Osteocyte (in vitro differentiated cells): ENCODE measurements around the gene ZNF496. TPM values are rescaled to one million over a fixed set of nuclear protein-coding genes. Genes with fewer than 3 reads are reported as not detected.

Source experiments
- DNase-seq: peaks from one replicate; pipeline ENCODE4 v3.0.0; 2021; ENCODE audit warnings: mixed read lengths; ENCODE audit not compliant: unreplicated experiment; ENCODE audit errors: extremely low spot score
- H3K27ac Mint-ChIP-seq: one replicate; pipeline ENCODE4 v1.8.0; 2021; ENCODE audit warnings: mild to moderate bottlenecking, mixed read lengths; ENCODE audit not compliant: unreplicated experiment
- H3K27me3 Mint-ChIP-seq: one replicate; pipeline ENCODE4 v1.8.0; 2021; ENCODE audit warnings: mixed read lengths; ENCODE audit not compliant: unreplicated experiment
- H3K36me3 Mint-ChIP-seq: one replicate; pipeline ENCODE4 v1.8.0; 2021; ENCODE audit warnings: mixed read lengths; ENCODE audit not compliant: unreplicated experiment
- H3K4me1 Mint-ChIP-seq: one replicate; pipeline ENCODE4 v1.8.0; 2021; ENCODE audit warnings: mixed read lengths; ENCODE audit not compliant: unreplicated experiment
- H3K4me3 Mint-ChIP-seq: one replicate; pipeline ENCODE4 v1.8.0; 2021; ENCODE audit warnings: mild to moderate bottlenecking, moderate library complexity, mixed read lengths; ENCODE audit not compliant: unreplicated experiment
- H3K9me3 Mint-ChIP-seq: one replicate; pipeline ENCODE4 v1.8.0; 2021; ENCODE audit warnings: mixed read lengths; ENCODE audit not compliant: unreplicated experiment
- total RNA-seq: library from RNA; stranded (reverse); gene quantifications from 2 replicates; pipeline ENCODE4 v1.2.1, GENCODE V29; 2021
- TF ChIP-seq, protein P1 (sequence below): fragments of 200-600 bp; sonication (generic); IDR thresholded peaks from 2 replicates; pipeline ENCODE4 v1.5.0; 2021; ENCODE audit warnings: antibody characterized with exemption, mild to moderate bottlenecking, moderate library complexity

ZNF496 gene
- total RNA-seq, 1 donor from 2014 or later = 39.8 TPM

DNA sequence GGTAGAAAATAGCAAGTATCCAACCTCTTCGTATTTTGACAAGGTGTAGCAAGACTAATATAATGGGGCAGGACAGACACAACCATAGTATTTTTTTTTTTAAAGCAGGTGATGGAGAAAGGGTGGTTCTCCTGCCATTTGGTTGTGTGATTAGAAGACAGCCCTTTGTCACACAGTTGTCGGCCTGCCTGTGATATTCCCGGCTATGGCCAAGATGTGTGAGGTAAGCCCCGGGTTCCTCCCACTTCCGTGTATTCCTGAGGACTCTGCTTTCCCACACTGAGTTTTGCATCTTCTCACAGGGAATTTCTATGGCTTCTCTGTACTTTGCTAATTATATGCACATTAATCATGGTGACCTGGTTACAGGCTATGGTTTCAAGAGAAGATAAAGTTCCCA, 35.9 kb downstream of the ZNF496 start:
- TF ChIP-seq, protein P1, sequence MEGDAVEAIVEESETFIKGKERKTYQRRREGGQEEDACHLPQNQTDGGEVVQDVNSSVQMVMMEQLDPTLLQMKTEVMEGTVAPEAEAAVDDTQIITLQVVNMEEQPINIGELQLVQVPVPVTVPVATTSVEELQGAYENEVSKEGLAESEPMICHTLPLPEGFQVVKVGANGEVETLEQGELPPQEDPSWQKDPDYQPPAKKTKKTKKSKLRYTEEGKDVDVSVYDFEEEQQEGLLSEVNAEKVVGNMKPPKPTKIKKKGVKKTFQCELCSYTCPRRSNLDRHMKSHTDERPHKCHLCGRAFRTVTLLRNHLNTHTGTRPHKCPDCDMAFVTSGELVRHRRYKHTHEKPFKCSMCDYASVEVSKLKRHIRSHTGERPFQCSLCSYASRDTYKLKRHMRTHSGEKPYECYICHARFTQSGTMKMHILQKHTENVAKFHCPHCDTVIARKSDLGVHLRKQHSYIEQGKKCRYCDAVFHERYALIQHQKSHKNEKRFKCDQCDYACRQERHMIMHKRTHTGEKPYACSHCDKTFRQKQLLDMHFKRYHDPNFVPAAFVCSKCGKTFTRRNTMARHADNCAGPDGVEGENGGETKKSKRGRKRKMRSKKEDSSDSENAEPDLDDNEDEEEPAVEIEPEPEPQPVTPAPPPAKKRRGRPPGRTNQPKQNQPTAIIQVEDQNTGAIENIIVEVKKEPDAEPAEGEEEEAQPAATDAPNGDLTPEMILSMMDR = no peak
- Mint-ChIP-seq H3K36me3 (peaks cover 13% of the 10 kb centered on the region), H3K27me3 (no peaks in the 10 kb centered on the region), H3K4me1 (peaks cover 22% of the 10 kb centered on the region), H3K4me3 (no peak overlapping the region), H3K27ac (no peak overlapping the region), H3K9me3 (no peaks in the 10 kb centered on the region)
- DNase-seq = no peak

DNA sequence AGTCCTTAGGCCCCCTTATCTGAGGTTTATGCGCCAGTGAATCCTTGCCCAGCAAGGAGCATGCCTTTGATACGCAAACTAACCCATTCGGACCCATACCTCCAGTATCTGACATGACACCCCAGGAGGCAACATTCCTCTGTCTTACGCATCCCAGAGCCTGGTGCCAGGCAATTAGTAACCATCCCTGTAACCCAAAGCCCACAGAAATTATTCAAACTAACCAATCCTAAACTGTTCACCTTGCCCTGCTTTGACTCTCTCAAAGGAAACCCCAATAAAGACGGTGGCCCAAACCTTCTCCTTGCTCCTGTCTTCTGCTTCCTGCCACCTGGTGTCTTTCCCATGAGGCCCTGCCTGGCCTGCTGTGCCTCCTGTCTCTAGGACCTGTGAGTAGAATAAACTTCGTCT, 36.4 kb downstream of the ZNF496 start:
- TF ChIP-seq, protein P1 = no peak
- no peaks in the 10 kb centered on the region for H3K27me3 Mint-ChIP-seq
- DNase-seq = no peak
- H3K4me3 Mint-ChIP-seq = no peak overlapping the region
- no peak overlapping the region for H3K27ac Mint-ChIP-seq
- H3K9me3 Mint-ChIP-seq = no peaks in the 10 kb centered on the region
- H3K4me1 Mint-ChIP-seq = peaks cover 22% of the 10 kb centered on the region
- peaks cover 13% of the 10 kb centered on the region for H3K36me3 Mint-ChIP-seq

- H3K4me3 Mint-ChIP-seq = no peak overlapping the region
- peaks cover 5% of the 10 kb centered on the region for H3K9me3 Mint-ChIP-seq
- TF ChIP-seq, protein P1 = no peak
- DNase-seq = no peak
- no peaks in the 10 kb centered on the region for H3K27me3 Mint-ChIP-seq
- peaks cover 11% of the 10 kb centered on the region for H3K36me3 Mint-ChIP-seq
- no peak overlapping the region for H3K27ac Mint-ChIP-seq
- peaks cover 22% of the 10 kb centered on the region for H3K4me1 Mint-ChIP-seq
Measured at GRCh38 chr1:247294282-247294681, 37.4 kb downstream of the ZNF496 start.

DNA sequence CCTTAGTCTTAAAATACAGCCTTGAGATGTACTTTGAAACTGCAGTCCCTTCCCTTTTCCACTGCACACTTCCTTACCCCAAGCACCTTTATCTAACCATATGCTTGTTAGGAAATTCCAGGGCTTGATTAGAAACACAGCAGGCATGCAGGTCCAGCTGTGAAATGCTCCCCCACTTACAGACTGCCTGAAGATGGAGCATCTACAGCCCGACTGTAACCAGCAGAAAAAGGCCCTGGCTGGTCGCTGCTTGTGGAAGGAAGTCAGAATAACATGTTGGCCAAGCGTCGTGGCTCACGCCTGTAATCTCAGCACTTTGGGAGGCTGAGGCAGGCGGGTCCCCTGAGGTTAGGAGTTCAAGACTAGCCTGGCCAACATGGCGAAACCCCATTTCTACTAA, 38.6 kb downstream of the ZNF496 start:
- Mint-ChIP-seq H3K9me3 (peaks cover 13% of the 10 kb centered on the region), H3K4me1 (peaks cover 22% of the 10 kb centered on the region), H3K27me3 (no peaks in the 10 kb centered on the region), H3K36me3 (peaks cover 4% of the 10 kb centered on the region), H3K27ac (no peak overlapping the region), H3K4me3 (no peak overlapping the region)
- DNase-seq = no peak
- TF ChIP-seq, protein P1 = no peak

DNA sequence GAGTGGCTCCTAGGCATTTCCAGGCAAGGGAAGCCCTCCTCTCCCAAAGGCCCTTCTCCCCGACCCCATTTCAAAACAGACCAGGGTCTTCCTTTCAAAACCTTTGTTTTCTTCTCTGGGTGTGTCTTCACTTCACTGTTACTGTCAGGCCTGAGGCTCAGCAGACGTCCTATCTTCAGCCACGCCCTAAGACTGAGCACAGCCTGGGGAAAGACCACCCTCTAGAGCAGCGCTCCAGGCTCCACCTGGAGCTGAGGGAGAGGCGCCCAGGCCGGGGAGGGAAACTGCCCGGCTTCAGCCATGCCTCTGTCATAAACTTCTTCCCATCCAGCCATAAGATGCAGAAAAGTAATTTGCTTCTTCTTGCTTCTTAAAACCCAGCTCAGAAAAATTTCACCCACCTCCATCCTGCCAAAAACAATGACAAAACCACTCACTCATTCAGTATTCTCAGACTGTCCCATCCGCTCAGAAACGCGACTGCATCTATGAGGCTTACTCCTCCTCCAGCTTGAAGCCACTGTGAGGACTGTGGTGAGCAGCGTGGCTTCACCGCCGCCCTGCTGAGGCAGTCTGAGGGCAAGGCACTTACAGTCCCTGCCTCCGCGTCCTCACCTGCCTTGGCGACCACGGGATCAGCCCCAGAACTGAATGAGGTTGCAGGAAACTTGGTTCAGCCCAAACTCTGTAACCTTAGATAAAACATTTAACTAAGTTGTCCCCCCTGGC, 39.7 kb downstream of the ZNF496 start:
- Mint-ChIP-seq H3K9me3 (peaks cover 13% of the 10 kb centered on the region), H3K4me1 (peaks cover 22% of the 10 kb centered on the region), H3K27ac (no peak overlapping the region), H3K4me3 (no peak overlapping the region), H3K36me3 (no peaks in the 10 kb centered on the region), H3K27me3 (no peaks in the 10 kb centered on the region)
- no peak for DNase-seq
- TF ChIP-seq, protein P1 = no peak
